Esophagus squamous epithelium (tissue), 5 donors: ENCODE measurements around the gene ZNF398. TPM values are rescaled to one million over a fixed set of nuclear protein-coding genes. Genes with fewer than 3 reads are reported as not detected.
A peak's percentile ranks its signal among the peaks of the same experiment; 100 is the strongest.

ENCODE experiments used
- DNase-seq: peaks from one replicate; lab custom pipeline; 2025; lab: John Stamatoyannopoulos, UW
- H3K27ac ChIP-seq, 4 donors: fragments of 200-600 bp; sonication (generic); one replicate each; pipeline ENCODE4 v1.5.1; 2016 to 2019; ENCODE audit warnings: mild to moderate bottlenecking in 1 of 4
- H3K27me3 ChIP-seq, 4 donors: fragments of 200-600 bp; sonication (generic); 1 replicate in 3 of 4; 2 replicates in 1 of 4; pipeline versions ENCODE4 v1.5.1 to v1.6.0; 2017 to 2021; ENCODE audit warnings: antibody characterized with exemption in 1 of 4
- H3K36me3 ChIP-seq, 3 donors: fragments of 200-600 bp; sonication (generic); one replicate each; pipeline ENCODE4 v1.5.1; 2016 to 2019
- H3K4me1 ChIP-seq, 3 donors: fragments of 200-600 bp; sonication (generic); one replicate each; pipeline ENCODE4 v1.5.1; 2017 to 2019
- H3K4me3 ChIP-seq, 4 donors: fragments of 200-600 bp; sonication (generic); 1 replicate in 3 of 4; 2 replicates in 1 of 4; pipeline ENCODE4 v1.5.1; 2016 to 2019; ENCODE audit warnings: mild to moderate bottlenecking in 2 of 4, moderate library complexity in 1 of 4
- H3K9me3 ChIP-seq, 3 donors: fragments of 200-600 bp; sonication (generic); one replicate each; pipeline ENCODE4 v1.5.1; 2016 to 2019
- POLR2A ChIP-seq, 4 donors: fragments of 450-650 bp; IDR thresholded peaks; one replicate each; pipeline ENCODE4 v1.6.1; 2017; ENCODE audit warnings: antibody characterized with exemption in 4 of 4, mild to moderate bottlenecking in 4 of 4, moderate library complexity in 3 of 4
- WGBS, 2 donors: methylation state at CpG; one replicate each; pipeline ENCODE4 v1.1.5; 2018; 5-methylcytosine and 5-hydroxymethylcytosine counted together
- intact Hi-C: fragments of 100-400 bp; cut with DNase I; formaldehyde crosslinking; loops from one replicate; pipeline ENCODE4 v1.15.0; 2022
- total RNA-seq, 4 donors: library from RNA; depleted of rRNA; stranded (reverse); fragments of >200 nt; gene quantifications; one replicate each; pipeline ENCODE4 v1.1.0, GENCODE V29; 2016
- TF ChIP-seq, protein P1 (sequence below), 6 experiments: fragments of 450-650 bp in 4 of 6; fragments of 200-600 bp in 2 of 6; sonication (generic) in 2 of 6; IDR thresholded peaks; one replicate each; pipeline ENCODE4 v1.5.1; 2016 to 2019; ENCODE audit warnings: antibody characterized with exemption in 6 of 6, mild to moderate bottlenecking in 4 of 6, moderate library complexity in 4 of 6
- donor health status: DM: yes; HTN: yes; CAD: no.

The ZNF398 gene
- total RNA-seq, 4 donors from 2014 or later = 8.9 to 20.8 (median 12.6) TPM

DNA sequence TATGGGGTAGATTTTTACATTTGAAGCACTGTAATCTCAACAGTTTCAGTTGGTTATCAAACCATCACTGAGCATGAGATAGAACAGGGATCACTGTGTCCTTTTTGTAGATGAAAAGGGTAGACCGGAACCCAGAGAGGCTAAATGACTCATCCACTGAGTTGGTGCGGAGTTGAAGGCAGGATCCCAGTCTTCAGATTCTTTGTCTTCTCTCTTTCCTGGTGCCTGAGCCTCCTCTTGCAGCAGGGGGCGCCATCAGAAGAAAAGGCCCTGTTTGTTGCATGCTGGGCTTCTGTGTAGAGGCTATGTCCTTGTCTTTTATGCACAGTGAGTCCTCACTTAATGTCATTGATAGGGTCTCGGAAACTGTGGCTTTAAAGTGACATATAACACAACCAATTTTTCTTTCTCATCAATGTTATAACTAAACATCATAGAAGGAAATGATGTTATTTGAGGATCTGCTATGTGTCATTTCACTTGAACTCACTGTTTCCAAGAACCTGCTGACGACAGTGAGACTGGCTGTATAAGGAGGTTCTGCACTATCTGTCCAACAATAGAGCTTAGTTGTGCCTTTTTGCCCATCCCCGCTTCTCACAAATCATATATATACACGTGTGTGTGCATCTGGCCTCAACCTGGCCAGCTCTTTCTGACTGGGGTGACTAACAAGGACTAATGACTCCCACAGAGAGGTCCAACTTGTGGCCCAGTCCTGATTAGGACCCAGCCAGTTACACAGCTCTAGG, 62.4 kb downstream of the ZNF398 start:
- H3K27me3 ChIP-seq = no peaks in the 10 kb centered on the region
- no peaks in the 10 kb centered on the region for H3K9me3 ChIP-seq
- H3K36me3 ChIP-seq = peaks cover 30 to 100% (median 53%) of the 10 kb centered on the region in 3 donors
- H3K27ac ChIP-seq = peak overlapping the region in 1 of 4 donors; percentile 3
- no peak overlapping the region for H3K4me3 ChIP-seq
- intact Hi-C loops = no loop called here
- DNase-seq = no peak
- H3K4me1 ChIP-seq = peaks cover 0 to 18% (median 0%) of the 10 kb centered on the region in 3 donors
- TF ChIP-seq, protein P1, sequence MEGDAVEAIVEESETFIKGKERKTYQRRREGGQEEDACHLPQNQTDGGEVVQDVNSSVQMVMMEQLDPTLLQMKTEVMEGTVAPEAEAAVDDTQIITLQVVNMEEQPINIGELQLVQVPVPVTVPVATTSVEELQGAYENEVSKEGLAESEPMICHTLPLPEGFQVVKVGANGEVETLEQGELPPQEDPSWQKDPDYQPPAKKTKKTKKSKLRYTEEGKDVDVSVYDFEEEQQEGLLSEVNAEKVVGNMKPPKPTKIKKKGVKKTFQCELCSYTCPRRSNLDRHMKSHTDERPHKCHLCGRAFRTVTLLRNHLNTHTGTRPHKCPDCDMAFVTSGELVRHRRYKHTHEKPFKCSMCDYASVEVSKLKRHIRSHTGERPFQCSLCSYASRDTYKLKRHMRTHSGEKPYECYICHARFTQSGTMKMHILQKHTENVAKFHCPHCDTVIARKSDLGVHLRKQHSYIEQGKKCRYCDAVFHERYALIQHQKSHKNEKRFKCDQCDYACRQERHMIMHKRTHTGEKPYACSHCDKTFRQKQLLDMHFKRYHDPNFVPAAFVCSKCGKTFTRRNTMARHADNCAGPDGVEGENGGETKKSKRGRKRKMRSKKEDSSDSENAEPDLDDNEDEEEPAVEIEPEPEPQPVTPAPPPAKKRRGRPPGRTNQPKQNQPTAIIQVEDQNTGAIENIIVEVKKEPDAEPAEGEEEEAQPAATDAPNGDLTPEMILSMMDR (IDR thresholded peaks at IDR 0.05) = peak in 5 of 6 experiments; percentile 24 to 72 (median 45)
- TF ChIP-seq POLR2A (IDR thresholded peaks at IDR 0.05) = no peak
- 51 to 59% methylated on average over 7 of the region's 7 CpGs for WGBS, 2 donors

DNA sequence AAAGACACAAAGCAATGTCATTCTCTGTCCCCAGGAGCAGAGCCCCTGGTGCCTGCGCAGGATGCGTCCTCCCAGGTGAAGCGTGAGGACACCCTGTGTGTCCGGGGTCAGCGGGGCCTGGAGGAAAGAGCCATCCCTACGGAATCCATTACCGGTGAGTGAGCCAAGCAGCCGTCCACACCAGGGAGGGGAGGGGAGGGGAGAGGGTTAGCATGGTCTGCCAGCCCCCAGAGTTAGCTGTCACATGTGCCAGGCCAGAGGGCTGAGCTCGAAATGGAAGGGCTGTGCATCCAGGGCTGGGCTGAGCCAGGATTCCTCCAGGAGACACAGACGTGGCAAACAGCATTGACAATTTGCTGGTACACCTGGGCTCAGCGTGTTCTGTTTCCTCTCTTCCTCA, 63.3 kb downstream of the ZNF398 start:
- 86 to 91% methylated on average over 7 to 11 of the region's 11 CpGs for WGBS, 2 donors
- peaks cover 30 to 100% (median 59%) of the 10 kb centered on the region in 3 donors for H3K36me3 ChIP-seq
- H3K27me3 ChIP-seq = no peaks in the 10 kb centered on the region
- peaks cover 0 to 14% (median 0%) of the 10 kb centered on the region in 3 donors for H3K4me1 ChIP-seq
- intact Hi-C loops = no loop called here
- no peak for DNase-seq
- no peak for TF ChIP-seq POLR2A (IDR thresholded peaks at IDR 0.05)
- TF ChIP-seq, protein P1 (IDR thresholded peaks at IDR 0.05) = no peak
- no peaks in the 10 kb centered on the region for H3K9me3 ChIP-seq
- no peak overlapping the region for H3K27ac ChIP-seq
- H3K4me3 ChIP-seq = no peak overlapping the region

DNA sequence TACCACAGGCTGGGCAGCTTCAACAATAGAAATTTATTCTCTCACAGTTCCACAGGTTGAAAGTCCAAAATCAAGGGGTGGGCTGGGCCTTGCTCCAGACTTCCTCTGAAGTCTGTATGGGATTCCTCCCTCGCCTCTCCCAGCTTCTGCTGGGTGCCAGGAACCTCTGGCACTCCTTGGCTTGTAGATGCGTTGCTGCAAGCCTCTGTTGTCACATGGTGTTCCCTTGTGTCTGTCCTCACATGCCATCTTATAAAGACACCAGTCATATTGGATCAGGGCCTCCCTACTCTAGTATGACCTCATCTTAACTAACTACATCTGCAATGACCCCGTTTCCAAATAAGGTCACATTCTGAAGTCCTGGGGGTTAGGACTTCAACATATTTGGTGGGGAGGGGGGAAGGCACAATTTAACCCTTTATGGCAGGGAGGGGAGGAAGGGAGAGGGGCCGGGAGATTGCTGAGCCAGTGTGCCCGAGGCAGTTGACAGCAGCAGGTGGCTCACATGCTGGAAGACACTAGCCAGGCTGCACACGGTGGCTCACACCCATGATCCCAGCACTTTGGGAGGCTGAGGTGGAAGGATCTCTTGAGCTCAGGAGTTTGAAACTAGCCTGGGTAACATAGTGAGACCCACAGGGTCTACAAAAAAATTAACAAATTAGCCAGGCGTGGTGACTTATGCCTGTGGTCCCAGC, 66.9 kb downstream of the ZNF398 start:
- Histone ChIP-seq H3K4me1 (peaks cover 0 to 3% (median 0%) of the 10 kb centered on the region in 3 donors), H3K27me3 (no peaks in the 10 kb centered on the region), H3K4me3 (no peak overlapping the region), H3K27ac (no peak overlapping the region), H3K9me3 (no peaks in the 10 kb centered on the region), H3K36me3 (peaks cover 26 to 100% (median 62%) of the 10 kb centered on the region in 3 donors)
- 60 to 68% methylated on average over 6 of the region's 7 CpGs for WGBS, 2 donors
- no peak for DNase-seq
- TF ChIP-seq, protein P1 (IDR thresholded peaks at IDR 0.05) = no peak
- intact Hi-C loops = no loop called here

DNA sequence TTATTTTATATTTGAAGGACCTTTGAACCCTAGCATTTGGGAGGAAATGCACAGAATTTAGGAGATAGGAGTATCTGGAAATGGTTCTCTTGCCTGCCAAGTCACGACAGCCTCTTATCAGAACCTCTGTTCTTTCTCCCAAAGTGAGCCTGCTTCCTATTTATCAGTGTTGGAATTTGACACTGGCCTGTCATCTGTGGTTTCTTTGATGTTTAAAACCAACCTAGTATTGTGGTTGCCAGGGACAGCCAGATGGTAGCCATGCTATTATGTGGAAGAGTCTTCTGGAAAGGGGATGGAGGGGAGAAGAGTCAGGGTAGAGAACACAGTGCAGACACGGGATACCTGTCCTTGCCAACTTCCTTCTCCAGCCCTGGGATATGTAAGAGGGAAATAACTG, 69.1 kb downstream of the ZNF398 start:
- WGBS, 2 donors = 83 to 92% methylated on average over 2 of the region's 2 CpGs
- Histone ChIP-seq H3K4me3 (no peak overlapping the region), H3K4me1 (no peaks in the 10 kb centered on the region), H3K36me3 (peaks cover 21 to 100% (median 64%) of the 10 kb centered on the region in 3 donors), H3K9me3 (no peaks in the 10 kb centered on the region), H3K27ac (no peak overlapping the region), H3K27me3 (no peaks in the 10 kb centered on the region)
- no peak for DNase-seq
- no peak for TF ChIP-seq POLR2A (IDR thresholded peaks at IDR 0.05)
- TF ChIP-seq, protein P1 (IDR thresholded peaks at IDR 0.05) = no peak
- intact Hi-C loops = no loop called here

DNA sequence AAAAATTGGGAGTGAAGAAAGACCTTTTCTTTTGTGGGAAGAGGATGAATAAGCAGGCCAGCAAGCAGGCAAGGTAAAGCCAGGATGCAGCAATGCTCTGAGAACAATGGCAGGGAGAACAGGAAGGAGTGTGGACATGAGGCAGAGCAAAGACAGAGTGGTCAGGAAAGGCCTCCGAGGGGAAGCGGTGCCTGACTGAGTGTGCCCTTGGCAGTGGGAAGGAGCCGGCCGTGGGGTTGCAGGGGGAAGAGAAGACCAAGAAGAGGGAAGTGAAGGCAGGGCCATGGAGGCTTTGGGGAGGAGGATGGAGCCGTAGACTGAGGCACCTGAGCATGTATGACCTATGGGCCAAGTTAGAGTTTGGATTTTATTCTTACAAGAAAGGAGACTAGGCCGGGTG, 70.3 kb downstream of the ZNF398 start:
- TF ChIP-seq, protein P1 (IDR thresholded peaks at IDR 0.05) = no peak
- Histone ChIP-seq H3K4me3 (no peak overlapping the region), H3K27ac (no peak overlapping the region), H3K9me3 (no peaks in the 10 kb centered on the region), H3K36me3 (peaks cover 21 to 100% (median 71%) of the 10 kb centered on the region in 3 donors), H3K4me1 (no peaks in the 10 kb centered on the region), H3K27me3 (no peaks in the 10 kb centered on the region)
- no peak for DNase-seq
- intact Hi-C loops = no loop called here
- WGBS, 2 donors = 83 to 86% methylated on average over 6 of the region's 6 CpGs
